ENCODE data around the gene XXYLT1. TPM values are rescaled to one million over a fixed set of nuclear protein-coding genes. Genes with fewer than 3 reads are reported as not detected.

XXYLT1 gene
- total and polyA plus RNA-seq, 9 of the 15 experiments (the other 6 are each of a cell fraction or from before 2014, with no cell fraction given): 1.9 to 18.9 (median 15.0) TPM

- TF ChIP-seq ZEB2 (IDR thresholded peaks at IDR 0.05) (peak; percentile 84), ZNF316 (IDR thresholded peaks at IDR 0.05) (peak; percentile 99), KLF6 (CRISPR knock-in tag; IDR thresholded peaks at IDR 0.05; ENCODE audit: borderline replicate concordance) (0 out of 2 replicates have a peak, but pooled peaks have one; percentile 20), PHB2 (IDR thresholded peaks at IDR 0.05; ENCODE audit: low read depth) (no peak; the same call in 1 of the 2 replicates), ZBED1 (IDR thresholded peaks at IDR 0.05) (no peak), CHAMP1 (IDR thresholded peaks at IDR 0.05) (peak; percentile 43; the same call in 1 of the 2 replicates), ILK (tag; IDR thresholded peaks at IDR 0.05; ENCODE audit: borderline replicate concordance, low read depth) (no peak), PHB (CRISPR knock-in tag; IDR thresholded peaks at IDR 0.05) (no peak), ZNF445 (CRISPR knock-in tag; IDR thresholded peaks at IDR 0.05; ENCODE audit: low read depth) (no peak)
- TF ChIP-seq, protein P1, sequence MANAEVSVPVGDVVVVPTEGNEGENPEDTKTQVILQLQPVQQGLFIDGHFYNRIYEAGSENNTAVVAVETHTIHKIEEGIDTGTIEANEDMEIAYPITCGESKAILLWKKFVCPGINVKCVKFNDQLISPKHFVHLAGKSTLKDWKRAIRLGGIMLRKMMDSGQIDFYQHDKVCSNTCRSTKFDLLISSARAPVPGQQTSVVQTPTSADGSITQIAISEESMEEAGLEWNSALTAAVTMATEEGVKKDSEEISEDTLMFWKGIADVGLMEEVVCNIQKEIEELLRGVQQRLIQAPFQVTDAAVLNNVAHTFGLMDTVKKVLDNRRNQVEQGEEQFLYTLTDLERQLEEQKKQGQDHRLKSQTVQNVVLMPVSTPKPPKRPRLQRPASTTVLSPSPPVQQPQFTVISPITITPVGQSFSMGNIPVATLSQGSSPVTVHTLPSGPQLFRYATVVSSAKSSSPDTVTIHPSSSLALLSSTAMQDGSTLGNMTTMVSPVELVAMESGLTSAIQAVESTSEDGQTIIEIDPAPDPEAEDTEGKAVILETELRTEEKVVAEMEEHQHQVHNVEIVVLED (CRISPR knock-in tag; IDR thresholded peaks at IDR 0.05): no peak
- TF ChIP-seq, protein P2, sequence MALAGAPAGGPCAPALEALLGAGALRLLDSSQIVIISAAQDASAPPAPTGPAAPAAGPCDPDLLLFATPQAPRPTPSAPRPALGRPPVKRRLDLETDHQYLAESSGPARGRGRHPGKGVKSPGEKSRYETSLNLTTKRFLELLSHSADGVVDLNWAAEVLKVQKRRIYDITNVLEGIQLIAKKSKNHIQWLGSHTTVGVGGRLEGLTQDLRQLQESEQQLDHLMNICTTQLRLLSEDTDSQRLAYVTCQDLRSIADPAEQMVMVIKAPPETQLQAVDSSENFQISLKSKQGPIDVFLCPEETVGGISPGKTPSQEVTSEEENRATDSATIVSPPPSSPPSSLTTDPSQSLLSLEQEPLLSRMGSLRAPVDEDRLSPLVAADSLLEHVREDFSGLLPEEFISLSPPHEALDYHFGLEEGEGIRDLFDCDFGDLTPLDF (CRISPR knock-in tag; IDR thresholded peaks at IDR 0.05): 0 out of 2 replicates have a peak, but pooled peaks have one; percentile 55
- TF ChIP-seq, protein P3, sequence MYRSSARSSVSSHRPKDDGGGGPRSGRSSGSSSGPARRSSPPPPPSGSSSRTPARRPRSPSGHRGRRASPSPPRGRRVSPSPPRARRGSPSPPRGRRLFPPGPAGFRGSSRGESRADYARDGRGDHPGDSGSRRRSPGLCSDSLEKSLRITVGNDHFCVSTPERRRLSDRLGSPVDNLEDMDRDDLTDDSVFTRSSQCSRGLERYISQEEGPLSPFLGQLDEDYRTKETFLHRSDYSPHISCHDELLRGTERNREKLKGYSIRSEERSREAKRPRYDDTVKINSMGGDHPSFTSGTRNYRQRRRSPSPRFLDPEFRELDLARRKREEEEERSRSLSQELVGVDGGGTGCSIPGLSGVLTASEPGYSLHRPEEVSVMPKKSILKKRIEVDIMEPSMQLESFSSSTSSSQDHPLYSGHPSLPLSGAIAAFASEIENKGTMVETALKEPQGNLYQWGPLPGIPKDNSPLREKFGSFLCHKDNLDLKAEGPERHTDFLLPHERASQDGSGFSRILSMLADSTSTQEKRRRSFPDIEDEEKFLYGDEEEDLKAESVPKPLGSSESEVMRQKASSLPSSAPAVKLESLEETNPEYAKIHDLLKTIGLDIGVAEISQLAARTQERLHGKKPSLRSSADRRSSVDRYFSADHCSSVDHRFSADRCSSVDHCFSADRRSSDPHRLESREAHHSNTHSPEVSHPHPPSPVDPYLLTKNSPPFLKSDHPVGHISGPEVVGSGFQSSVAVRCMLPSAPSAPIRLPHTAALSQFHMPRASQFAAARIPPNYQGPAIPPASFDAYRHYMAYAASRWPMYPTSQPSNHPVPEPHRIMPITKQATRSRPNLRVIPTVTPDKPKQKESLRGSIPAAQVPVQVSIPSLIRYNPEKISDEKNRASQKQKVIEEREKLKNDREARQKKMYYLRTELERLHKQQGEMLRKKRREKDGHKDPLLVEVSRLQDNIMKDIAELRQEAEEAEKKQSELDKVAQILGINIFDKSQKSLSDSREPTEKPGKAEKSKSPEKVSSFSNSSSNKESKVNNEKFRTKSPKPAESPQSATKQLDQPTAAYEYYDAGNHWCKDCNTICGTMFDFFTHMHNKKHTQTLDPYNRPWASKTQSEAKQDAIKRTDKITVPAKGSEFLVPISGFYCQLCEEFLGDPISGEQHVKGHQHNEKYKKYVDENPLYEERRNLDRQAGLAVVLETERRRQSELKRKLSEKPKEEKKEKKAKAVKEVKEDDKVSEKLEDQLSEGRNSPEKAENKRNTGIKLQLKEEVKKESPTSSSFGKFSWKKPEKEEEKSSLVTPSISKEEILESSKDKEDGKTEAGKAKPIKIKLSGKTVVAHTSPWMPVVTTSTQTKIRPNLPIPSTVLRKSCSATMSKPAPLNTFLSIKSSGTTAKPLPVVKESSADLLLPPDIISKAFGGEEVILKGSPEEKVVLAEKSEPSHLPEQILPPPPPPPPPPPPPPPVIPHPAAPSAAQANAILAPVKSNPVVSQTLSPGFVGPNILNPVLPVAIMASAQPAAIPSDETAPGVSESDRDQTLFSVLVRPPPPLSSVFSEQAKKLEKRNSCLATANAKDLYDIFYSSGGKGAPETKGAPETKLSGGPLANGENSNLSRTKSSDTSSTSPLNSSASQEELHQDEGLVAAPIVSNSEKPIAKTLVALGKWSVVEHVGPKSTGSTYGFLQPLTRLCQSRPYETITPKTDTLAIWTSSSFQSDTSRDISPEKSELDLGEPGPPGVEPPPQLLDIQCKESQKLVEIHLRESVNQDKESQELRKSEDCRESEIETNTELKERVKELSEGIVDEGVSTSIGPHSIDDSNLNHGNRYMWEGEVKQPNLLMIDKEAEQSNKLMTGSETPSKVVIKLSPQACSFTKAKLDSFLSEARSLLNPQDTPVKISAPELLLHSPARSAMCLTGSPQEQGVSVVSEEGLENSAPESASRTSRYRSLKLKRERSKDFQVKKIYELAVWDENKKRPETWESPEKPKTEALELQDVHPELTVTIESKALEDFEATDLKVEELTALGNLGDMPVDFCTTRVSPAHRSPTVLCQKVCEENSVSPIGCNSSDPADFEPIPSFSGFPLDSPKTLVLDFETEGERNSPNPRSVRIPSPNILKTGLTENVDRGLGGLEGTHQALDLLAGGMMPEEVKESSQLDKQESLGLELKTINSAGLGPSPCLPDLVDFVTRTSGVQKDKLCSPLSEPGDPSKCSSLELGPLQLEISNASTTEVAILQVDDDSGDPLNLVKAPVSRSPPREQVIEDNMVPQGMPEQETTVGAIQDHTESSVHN (IDR thresholded peaks at IDR 0.05; ENCODE audit: borderline replicate concordance in 1 of 2, low read depth in 1 of 2): peak in 1 of 2 experiments; percentile 98; a peak in 2 of 4 replicates
Observed at GRCh38 chr3:195140816-195141793, 129.9 kb downstream of the XXYLT1 start (continued).

Data from K562 (cell line).